ENCODE measurements around the gene MIA.
"Not testable (repeated sequence)": the region's sequence is repeated elsewhere in the genome, so short reads cannot be mapped to it uniquely, and the experiment has no call there.

GRCh38 chr19:40771101-40771862, 4.0 kb upstream of the MIA start:
- TF ChIP-seq CTCF, POLR2A (IDR thresholded peaks at IDR 0.05): not testable (repeated sequence)

Data from adrenal gland (tissue), 5 donors.